HepG2 (cell line): Measurements from ENCODE around the gene PIM3. TPM values are rescaled to one million over a fixed set of nuclear protein-coding genes. Genes with fewer than 3 reads are reported as not detected.

Source experiments
- ATF5 ChIP-seq: sonication (generic); formaldehyde crosslinking; IDR thresholded peaks from 2 replicates; pipeline ENCODE4 v1.4.0; 2020; ENCODE audit warnings: mild to moderate bottlenecking, low read depth, missing genetic modification reagents
- ERF ChIP-seq: IDR thresholded peaks from 2 replicates; pipeline ENCODE4 v1.6.1; 2018; ENCODE audit warnings: missing biosample characterization, missing genetic modification reagents
- FOXK2 ChIP-seq: fragments of 450-650 bp; IDR thresholded peaks from 2 replicates; pipeline ENCODE4 v1.6.1; 2016
- HMG20B ChIP-seq: conservative IDR thresholded peaks from 2 replicates; pipeline ENCODE4 v1.6.1; 2016; ENCODE audit warnings: missing genetic modification reagents, missing compliant biosample characterization
- HMGXB4 ChIP-seq, 2 experiments: sonication (generic) in 1 of 2; formaldehyde crosslinking in 1 of 2; IDR thresholded peaks; 2 replicates each; pipeline versions ENCODE4 v1.4.0 to v1.6.1; 2018 to 2020; ENCODE audit warnings: missing genetic modification reagents in 2 of 2, borderline replicate concordance in 1 of 2, low read depth in 1 of 2, mild to moderate bottlenecking in 1 of 2, missing biosample characterization in 1 of 2
- HNRNPL ChIP-seq: fragments of 200-400 bp; formaldehyde crosslinking; IDR thresholded peaks from 2 replicates; pipeline ENCODE4 v1.6.1; 2017; ENCODE audit warnings: mild to moderate bottlenecking, low read depth, low read length
- HOXA3 ChIP-seq: sonication (generic); formaldehyde crosslinking; IDR thresholded peaks from 2 replicates; pipeline ENCODE4 v1.5.0; 2020; ENCODE audit warnings: missing genetic modification reagents
- KDM2A ChIP-seq: sonication (generic); formaldehyde crosslinking; IDR thresholded peaks from 2 replicates; pipeline ENCODE4 v1.4.0; 2020; ENCODE audit warnings: low read depth, missing genetic modification reagents, borderline replicate concordance
- NR1H2 ChIP-seq: sonication (generic); formaldehyde crosslinking; IDR thresholded peaks from 2 replicates; pipeline ENCODE4 v1.8.1; 2022; ENCODE audit warnings: low read depth, missing genetic modification reagents, borderline replicate concordance
- RAD21 ChIP-seq: fragments of 450-650 bp; formaldehyde crosslinking; IDR thresholded peaks from 2 replicates; pipeline ENCODE4 v1.5.0; 2020; ENCODE audit warnings: mild to moderate bottlenecking
- SIX4 ChIP-seq: sonication (generic); formaldehyde crosslinking; IDR thresholded peaks from 2 replicates; pipeline ENCODE4 v1.4.0; 2020; ENCODE audit warnings: missing genetic modification reagents
- SMC3 ChIP-seq: IDR thresholded peaks from 2 replicates; pipeline ENCODE4 v1.6.1; 2011; ENCODE audit warnings: low read length, improper control_type of control experiment
- TMF1 ChIP-seq: sonication (generic); formaldehyde crosslinking; IDR thresholded peaks from 2 replicates; pipeline ENCODE4 v1.8.1; 2022; ENCODE audit warnings: low read depth, missing genetic modification reagents
- ZBTB26 ChIP-seq: IDR thresholded peaks from 2 replicates; pipeline ENCODE4 v1.6.1; 2016; ENCODE audit warnings: missing compliant biosample characterization, missing genetic modification reagents, borderline replicate concordance
- ZNF234 ChIP-seq: sonication (generic); formaldehyde crosslinking; conservative IDR thresholded peaks from 2 replicates; pipeline ENCODE4 v1.5.1; 2020; ENCODE audit warnings: mild to moderate bottlenecking, missing genetic modification reagents
- ZNF333 ChIP-seq: sonication (generic); formaldehyde crosslinking; IDR thresholded peaks from 2 replicates; pipeline ENCODE4 v1.4.0; 2020; ENCODE audit warnings: mild to moderate bottlenecking, missing genetic modification reagents, borderline replicate concordance
- ZNF768 ChIP-seq: sonication (generic); formaldehyde crosslinking; IDR thresholded peaks from 2 replicates; pipeline ENCODE4 v1.4.0; 2020; ENCODE audit warnings: missing genetic modification reagents
- ZNF891 ChIP-seq: sonication (generic); formaldehyde crosslinking; IDR thresholded peaks from 2 replicates; pipeline ENCODE4 v1.5.0; 2020; ENCODE audit warnings: mild to moderate bottlenecking, missing genetic modification reagents
- ZSCAN25 ChIP-seq: sonication (generic); formaldehyde crosslinking; IDR thresholded peaks from 2 replicates; pipeline ENCODE4 v1.8.0; 2022; ENCODE audit warnings: mild to moderate bottlenecking, missing genetic modification reagents
- polyA plus RNA-seq, 8 experiments: library from polyadenylated mRNA; depleted of rRNA in 3 of 8; stranded (reverse) in 7 of 8; unstranded in 1 of 8; fragments of >200 nt; fragmentation: Illumina TruSeq in 4 of 8; extraction: Trizol in 4 of 8; gene quantifications; 2 replicates each; pipeline versions ENCODE4 v1.2.1 to v1.2.3, GENCODE V29; 2011 to 2016; ENCODE audit warnings: low read depth in 4 of 8, missing spikeins in 1 of 8, mixed read lengths in 1 of 8; ENCODE audit not compliant: insufficient read depth in 1 of 8
- total RNA-seq, 5 experiments: library from RNA; depleted of rRNA; stranded (reverse); fragments of >200 nt; fragmentation: Illumina TruSeq; extraction: Trizol; gene quantifications; 2 replicates each; pipeline ENCODE4 v1.2.3, GENCODE V29; 2016; ENCODE audit warnings: low read depth in 1 of 5
- TF ChIP-seq, protein P1 (sequence below): sonication (generic); formaldehyde crosslinking; IDR thresholded peaks from 2 replicates; pipeline ENCODE4 v1.5.1; 2020; ENCODE audit warnings: mild to moderate bottlenecking, missing genetic modification reagents, moderate library complexity
- TF ChIP-seq, protein P2 (sequence below): sonication (generic); IDR thresholded peaks from 2 replicates; pipeline ENCODE4 v1.6.1; 2016; ENCODE audit warnings: low read depth, borderline replicate concordance

Gene PIM3
- total and polyA plus RNA-seq, 2 of the 13 experiments (the other 11 are each of a cell fraction or from before 2014, with no cell fraction given): 21.6 to 31.2 TPM

DNA sequence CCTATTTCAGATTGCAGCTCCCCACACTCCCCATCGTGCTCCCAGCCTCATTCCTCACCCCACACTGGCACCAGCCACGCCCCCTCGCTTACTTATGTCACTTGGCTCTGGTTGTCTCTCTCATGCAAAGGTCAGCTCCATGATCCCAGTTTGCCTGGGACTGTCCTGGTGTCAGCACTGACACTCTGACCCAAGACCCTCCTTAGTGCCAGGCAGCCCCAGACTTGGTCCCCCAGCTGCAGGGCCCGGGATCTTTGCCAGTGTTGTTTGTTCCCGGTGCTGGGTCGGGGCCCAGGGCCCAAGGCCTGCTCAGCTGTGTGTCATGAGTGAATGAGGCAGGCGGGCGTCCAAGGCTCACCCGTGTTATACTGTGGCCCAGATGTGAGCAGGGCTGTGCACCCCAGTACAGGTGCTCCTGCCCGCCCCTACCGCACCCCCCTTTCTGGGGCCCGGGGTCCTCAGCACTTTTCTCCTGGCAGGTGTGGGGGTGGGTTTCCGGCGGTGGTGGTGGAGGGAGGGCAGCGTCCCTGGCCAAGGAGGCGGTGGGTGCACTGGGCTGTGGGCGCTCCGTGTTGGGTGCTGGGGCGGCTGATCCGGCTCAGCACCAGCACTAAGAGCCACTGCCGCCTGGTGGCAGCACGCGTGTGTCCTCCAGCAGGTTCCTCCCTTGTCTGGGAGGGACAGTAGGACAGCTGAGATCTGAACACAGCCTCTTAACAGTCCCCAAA, 32.5 kb downstream of the PIM3 start (continued):
- TF ChIP-seq, protein P1, sequence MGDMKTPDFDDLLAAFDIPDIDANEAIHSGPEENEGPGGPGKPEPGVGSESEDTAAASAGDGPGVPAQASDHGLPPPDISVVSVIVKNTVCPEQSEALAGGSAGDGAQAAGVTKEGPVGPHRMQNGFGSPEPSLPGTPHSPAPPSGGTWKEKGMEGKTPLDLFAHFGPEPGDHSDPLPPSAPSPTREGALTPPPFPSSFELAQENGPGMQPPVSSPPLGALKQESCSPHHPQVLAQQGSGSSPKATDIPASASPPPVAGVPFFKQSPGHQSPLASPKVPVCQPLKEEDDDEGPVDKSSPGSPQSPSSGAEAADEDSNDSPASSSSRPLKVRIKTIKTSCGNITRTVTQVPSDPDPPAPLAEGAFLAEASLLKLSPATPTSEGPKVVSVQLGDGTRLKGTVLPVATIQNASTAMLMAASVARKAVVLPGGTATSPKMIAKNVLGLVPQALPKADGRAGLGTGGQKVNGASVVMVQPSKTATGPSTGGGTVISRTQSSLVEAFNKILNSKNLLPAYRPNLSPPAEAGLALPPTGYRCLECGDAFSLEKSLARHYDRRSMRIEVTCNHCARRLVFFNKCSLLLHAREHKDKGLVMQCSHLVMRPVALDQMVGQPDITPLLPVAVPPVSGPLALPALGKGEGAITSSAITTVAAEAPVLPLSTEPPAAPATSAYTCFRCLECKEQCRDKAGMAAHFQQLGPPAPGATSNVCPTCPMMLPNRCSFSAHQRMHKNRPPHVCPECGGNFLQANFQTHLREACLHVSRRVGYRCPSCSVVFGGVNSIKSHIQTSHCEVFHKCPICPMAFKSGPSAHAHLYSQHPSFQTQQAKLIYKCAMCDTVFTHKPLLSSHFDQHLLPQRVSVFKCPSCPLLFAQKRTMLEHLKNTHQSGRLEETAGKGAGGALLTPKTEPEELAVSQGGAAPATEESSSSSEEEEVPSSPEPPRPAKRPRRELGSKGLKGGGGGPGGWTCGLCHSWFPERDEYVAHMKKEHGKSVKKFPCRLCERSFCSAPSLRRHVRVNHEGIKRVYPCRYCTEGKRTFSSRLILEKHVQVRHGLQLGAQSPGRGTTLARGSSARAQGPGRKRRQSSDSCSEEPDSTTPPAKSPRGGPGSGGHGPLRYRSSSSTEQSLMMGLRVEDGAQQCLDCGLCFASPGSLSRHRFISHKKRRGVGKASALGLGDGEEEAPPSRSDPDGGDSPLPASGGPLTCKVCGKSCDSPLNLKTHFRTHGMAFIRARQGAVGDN (CRISPR knock-in tag): peak; percentile 27; the same call in 1 of the 2 replicates
- no peak for TF ChIP-seq ERF (CRISPR knock-in tag)
- TF ChIP-seq ZNF891 (CRISPR knock-in tag): no peak
- TF ChIP-seq HMGXB4 (CRISPR knock-in tag; IDR thresholded peaks at IDR 0.05; ENCODE audit: borderline replicate concordance in 1 of 2, low read depth in 1 of 2): peak; percentile 31 to 32; a peak in 1 of 4 replicates
- peak; percentile 82; the same call in 1 of the 2 replicates for TF ChIP-seq KDM2A
- peak; percentile 67; the same call in 1 of the 2 replicates for TF ChIP-seq ZNF768 (CRISPR knock-in tag)
- no peak for TF ChIP-seq TMF1
- TF ChIP-seq ZNF333 (CRISPR knock-in tag): no peak
- no peak for TF ChIP-seq HMG20B (CRISPR knock-in tag)
- TF ChIP-seq ATF5 (CRISPR knock-in tag): no peak
- TF ChIP-seq NR1H2: no peak
- no peak for TF ChIP-seq FOXK2
- TF ChIP-seq RAD21 (CRISPR knock-in tag): peak; percentile 79
- peak; percentile 40; the same call in 1 of the 2 replicates for TF ChIP-seq SMC3
- TF ChIP-seq ZSCAN25 (CRISPR knock-in tag): no peak
- TF ChIP-seq ZBTB26 (CRISPR knock-in tag): peak; percentile 28; the same call in 1 of the 2 replicates
- no peak for TF ChIP-seq SIX4
- TF ChIP-seq, protein P2, sequence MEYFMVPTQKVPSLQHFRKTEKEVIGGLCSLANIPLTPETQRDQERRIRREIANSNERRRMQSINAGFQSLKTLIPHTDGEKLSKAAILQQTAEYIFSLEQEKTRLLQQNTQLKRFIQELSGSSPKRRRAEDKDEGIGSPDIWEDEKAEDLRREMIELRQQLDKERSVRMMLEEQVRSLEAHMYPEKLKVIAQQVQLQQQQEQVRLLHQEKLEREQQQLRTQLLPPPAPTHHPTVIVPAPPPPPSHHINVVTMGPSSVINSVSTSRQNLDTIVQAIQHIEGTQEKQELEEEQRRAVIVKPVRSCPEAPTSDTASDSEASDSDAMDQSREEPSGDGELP: peak; percentile 12; the same call in 1 of the 2 replicates
- 0 out of 2 replicates have a peak, but pooled peaks have one; percentile 36 for TF ChIP-seq HNRNPL
- TF ChIP-seq HOXA3 (CRISPR knock-in tag): no peak
- no peak for TF ChIP-seq ZNF234 (CRISPR knock-in tag)
